HG03064 (cell line): Measurements from ENCODE around the gene MCTP2.
"Not testable (repeated sequence)": the region's sequence is repeated elsewhere in the genome, so short reads cannot be mapped to it uniquely, and the experiment has no call there.

Experiments
- ATAC-seq: cut with Tn5 transposase; IDR thresholded peaks from one replicate; pipeline ENCODE4 v1.9.1; 2021; ENCODE audit warnings: low read depth; ENCODE audit not compliant: unreplicated experiment

Gene MCTP2

GRCh38 chr15:94234300-94234699 lies 2.9 kb downstream of the MCTP2 start:
- no peak for ATAC-seq

GRCh38 chr15:94235041-94235440 lies 3.7 kb downstream of the MCTP2 start:
- no peak for ATAC-seq

GRCh38 chr15:94235646-94236045 lies 4.3 kb downstream of the MCTP2 start:
- ATAC-seq: no peak

- no peak for ATAC-seq
These were observed 5.2 kb downstream of the MCTP2 start for GRCh38 chr15:94236608-94237007.

GRCh38 chr15:94237903-94238302 lies 6.5 kb downstream of the MCTP2 start:
- ATAC-seq: no peak

GRCh38 chr15:94238539-94239118 lies 7.3 kb downstream of the MCTP2 start:
- ATAC-seq: peak; percentile 76

- no peak for ATAC-seq
These were observed 8.1 kb downstream of the MCTP2 start for GRCh38 chr15:94239474-94239873.

GRCh38 chr15:94240480-94240879 lies 9.1 kb downstream of the MCTP2 start:
- ATAC-seq: no peak

GRCh38 chr15:94242257-94242656 lies 10.9 kb downstream of the MCTP2 start:
- ATAC-seq: no peak

GRCh38 chr15:94243003-94243402 lies 11.6 kb downstream of the MCTP2 start:
- not testable (repeated sequence) for ATAC-seq

GRCh38 chr15:94243418-94243817 lies 12.1 kb downstream of the MCTP2 start:
- no peak for ATAC-seq

- no peak for ATAC-seq
These were observed 14.7 kb downstream of the MCTP2 start for GRCh38 chr15:94246016-94246415.

- no peak for ATAC-seq
These were observed 16.7 kb downstream of the MCTP2 start for GRCh38 chr15:94247789-94248638.

- ATAC-seq: no peak
These were observed 19.4 kb downstream of the MCTP2 start for GRCh38 chr15:94250801-94251200.

GRCh38 chr15:94252223-94252766 lies 20.9 kb downstream of the MCTP2 start:
- ATAC-seq: no peak

GRCh38 chr15:94252906-94253491 lies 21.6 kb downstream of the MCTP2 start:
- ATAC-seq: no peak

GRCh38 chr15:94253742-94254141 lies 22.4 kb downstream of the MCTP2 start:
- ATAC-seq: no peak

GRCh38 chr15:94255540-94255939 lies 24.2 kb downstream of the MCTP2 start:
- ATAC-seq: no peak

- ATAC-seq: no peak
These were observed 25.1 kb downstream of the MCTP2 start for GRCh38 chr15:94256511-94256910.

- ATAC-seq: peak; percentile 4
These were observed 26.4 kb downstream of the MCTP2 start for GRCh38 chr15:94257776-94258175.

- peak; percentile 53 for ATAC-seq
These were observed 26.9 kb downstream of the MCTP2 start for GRCh38 chr15:94258246-94258645.
